Measurements from ENCODE around the gene AQP2.

Gene AQP2, protein sequence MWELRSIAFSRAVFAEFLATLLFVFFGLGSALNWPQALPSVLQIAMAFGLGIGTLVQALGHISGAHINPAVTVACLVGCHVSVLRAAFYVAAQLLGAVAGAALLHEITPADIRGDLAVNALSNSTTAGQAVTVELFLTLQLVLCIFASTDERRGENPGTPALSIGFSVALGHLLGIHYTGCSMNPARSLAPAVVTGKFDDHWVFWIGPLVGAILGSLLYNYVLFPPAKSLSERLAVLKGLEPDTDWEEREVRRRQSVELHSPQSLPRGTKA

DNA sequence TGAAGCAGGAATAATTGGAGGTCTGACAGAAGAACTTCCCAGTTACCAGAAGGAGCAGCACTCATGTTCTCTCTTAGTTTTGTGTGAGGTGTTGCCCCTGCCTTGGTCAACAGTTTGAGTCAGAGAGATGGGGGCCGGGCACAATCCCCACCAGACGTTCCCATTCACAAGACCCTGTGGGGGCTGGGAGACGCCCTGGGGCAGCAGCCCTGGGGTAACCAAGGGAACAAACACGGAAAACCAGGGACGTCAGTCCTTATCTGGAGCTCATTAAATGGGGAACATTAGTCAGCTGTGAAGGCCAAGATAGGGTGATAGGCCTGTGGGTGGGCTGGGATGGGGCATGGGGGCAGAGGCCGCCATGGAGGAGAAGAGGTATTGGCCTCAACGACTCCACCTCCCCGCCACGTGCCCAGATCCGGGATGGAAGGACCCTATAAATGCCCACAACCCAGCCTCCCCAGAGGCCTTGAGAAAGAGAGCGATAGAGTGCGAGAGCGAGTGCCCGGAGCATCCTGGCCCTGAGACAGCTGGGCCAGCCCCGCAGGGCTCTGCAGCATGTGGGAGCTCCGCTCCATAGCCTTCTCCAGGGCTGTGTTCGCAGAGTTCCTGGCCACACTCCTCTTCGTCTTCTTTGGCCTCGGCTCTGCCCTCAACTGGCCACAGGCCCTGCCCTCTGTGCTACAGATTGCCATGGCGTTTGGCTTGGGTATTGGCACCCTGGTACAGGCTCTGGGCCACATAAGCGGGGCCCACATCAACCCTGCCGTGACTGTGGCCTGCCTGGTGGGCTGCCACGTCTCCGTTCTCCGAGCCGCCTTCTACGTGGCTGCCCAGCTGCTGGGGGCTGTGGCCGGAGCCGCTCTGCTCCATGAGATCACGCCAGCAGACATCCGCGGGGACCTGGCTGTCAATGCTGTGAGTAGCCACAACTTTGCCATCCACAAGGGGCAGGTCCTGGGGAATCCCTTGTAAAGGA is at the start of gene AQP2:
Gene AQP2 (plus strand): TSS at position 465 of the 979 bp plus-strand sequence. CDS start 94 bp downstream, at position 559.
- no peak for DNase-seq

DNA sequence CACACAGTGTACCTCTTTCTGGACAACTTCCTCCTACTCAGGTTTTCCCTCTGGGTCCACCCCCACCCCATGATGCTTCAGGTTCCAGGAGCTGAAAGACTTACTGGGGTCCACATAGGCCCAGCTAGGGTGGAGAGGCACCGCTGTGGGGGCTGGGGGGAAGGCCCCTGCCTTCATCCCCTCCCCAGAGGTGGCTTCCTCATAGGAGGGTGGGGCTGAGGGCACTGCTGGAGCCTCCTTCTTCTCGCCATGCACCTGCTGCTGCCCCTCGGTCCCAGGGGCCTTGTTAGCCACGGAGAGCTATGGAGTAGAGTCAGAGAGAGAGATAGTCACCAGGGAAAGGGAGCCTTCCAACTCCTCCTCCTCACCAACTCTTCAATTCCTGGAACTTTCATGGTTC is 49.5 kb upstream of the AQP2 start:
- no peak for DNase-seq

- no peak for DNase-seq
Observed at GRCh38 chr12:49901986-49902385, 48.6 kb upstream of the AQP2 start.

DNA sequence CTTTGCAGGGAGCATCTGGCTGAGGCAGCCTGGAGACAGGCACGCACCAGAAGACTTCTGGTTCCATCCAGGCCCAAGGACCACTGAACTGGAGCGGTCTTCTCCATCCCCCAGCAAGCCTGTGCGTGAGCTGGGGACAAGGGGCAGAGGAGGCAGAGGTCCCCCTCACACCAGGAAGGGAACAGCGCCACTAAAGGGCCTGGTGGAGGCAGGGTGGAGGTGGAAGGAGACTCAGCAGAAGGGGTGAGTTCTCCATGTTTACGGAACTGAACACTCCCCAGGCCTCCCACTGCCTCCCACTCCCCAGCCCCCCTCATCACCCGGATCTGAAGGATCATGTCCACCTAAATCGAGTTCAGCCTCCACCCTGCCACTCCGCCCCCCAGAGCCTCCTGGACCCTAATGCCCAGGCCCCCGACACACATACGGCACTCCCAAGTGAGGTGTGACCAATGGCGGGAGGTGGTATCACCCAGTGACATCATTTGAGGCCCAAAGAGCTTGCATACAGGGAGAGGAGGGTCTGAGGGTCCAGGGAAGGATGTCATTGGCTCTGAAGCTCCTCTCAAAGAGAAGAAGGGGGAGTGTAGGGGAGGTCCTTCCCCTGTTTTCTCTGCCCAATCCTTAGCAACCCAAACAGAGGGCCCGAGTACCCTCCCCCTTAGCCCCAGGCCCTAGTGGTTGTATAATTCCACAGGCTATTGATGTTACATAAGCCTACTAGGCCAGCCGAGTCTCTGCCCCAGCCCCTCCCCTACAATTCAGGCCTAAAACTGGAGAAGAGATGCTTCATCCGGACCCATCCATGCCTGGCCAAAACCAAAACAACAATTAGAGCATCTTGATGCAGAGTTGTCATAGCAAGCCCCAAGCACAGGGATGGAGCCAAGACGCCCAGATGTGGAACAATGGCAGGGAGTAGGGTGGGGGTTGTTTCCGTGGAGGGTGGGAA is 47.9 kb upstream of the AQP2 start:
- DNase-seq, result no peak

DNA sequence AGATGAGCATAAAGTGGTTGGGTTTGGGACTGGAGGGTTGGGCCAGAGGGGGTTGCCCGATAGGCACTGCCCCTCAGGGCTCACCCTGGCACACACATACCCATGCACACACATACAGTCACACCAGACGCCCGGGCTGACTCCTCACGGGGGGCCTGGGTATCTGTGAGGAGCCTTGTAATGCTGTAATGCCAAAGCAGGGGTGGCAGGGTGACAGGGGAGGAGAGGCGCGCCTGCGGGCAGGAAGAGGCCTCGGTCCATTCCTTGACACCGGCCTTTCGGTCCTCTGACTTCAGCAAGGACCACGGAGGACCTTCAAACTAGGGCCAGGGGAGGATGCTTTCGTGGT is 47.2 kb upstream of the AQP2 start:
- DNase-seq, result no peak

- DNase-seq, result no peak
Observed at GRCh38 chr12:49903700-49904423, 46.7 kb upstream of the AQP2 start, which contains the start of gene FAIM2. Gene FAIM2 (minus strand): TSS chr12:49903900. CDS start chr12:49903792, 108 bp downstream.

DNA sequence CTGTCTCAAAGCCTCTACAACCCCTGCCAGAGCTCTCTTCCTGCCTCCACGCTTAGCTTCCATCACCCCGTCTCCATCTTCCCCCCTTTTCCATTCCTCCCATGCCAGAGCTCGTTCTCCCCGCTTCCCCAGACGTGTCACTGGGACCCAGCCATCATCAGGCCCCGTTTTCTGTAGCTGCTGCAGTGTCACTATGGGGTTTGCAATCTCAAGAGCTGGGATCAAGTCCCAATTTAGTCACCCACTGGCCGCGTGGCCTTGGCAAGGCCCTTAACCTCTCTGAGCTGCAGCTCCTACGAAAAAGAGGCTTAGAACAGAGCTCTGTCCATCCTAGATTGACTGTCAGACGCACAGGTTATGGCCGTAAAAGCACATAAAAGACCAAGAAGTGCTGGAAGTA is 45.9 kb upstream of the AQP2 start:
- no peak for DNase-seq

DNA sequence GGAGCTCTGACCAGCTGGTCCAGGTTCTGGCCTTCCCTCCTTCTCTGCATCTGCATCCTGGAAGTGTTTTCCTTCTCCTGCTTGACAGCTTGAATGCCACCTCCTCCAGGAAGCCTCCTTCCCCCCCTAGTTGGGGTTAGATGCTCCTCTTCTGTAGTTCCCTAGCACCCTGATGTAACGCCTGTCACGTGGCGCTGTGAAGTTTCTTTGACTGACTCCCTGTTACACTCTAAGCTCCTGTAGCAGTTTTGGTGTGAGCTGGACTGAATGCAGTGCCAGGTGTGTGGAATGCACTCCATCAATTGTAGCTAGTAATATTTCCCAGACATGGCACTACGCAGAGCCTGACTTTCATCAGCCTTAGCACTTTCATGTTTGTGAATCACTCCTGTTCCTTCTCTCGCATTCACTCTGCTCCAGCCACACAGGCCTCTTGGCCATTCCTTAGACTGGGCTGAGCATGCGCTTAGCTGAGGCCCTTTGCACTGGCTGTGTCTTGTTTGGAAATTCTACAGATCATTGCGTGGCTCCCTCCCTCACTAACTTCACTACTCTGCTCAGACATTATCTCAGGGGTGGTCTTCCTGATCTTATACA is 44.7 kb upstream of the AQP2 start:
- DNase-seq, result no peak

GRCh38 chr12:49907352-49907751 is 43.2 kb upstream of the AQP2 start:
- DNase-seq, result no peak

- DNase-seq, result no peak
Observed at GRCh38 chr12:49909356-49909755, 41.2 kb upstream of the AQP2 start.

- peak; percentile 40 for DNase-seq
Observed at GRCh38 chr12:49909826-49910225, 40.7 kb upstream of the AQP2 start.

DNA sequence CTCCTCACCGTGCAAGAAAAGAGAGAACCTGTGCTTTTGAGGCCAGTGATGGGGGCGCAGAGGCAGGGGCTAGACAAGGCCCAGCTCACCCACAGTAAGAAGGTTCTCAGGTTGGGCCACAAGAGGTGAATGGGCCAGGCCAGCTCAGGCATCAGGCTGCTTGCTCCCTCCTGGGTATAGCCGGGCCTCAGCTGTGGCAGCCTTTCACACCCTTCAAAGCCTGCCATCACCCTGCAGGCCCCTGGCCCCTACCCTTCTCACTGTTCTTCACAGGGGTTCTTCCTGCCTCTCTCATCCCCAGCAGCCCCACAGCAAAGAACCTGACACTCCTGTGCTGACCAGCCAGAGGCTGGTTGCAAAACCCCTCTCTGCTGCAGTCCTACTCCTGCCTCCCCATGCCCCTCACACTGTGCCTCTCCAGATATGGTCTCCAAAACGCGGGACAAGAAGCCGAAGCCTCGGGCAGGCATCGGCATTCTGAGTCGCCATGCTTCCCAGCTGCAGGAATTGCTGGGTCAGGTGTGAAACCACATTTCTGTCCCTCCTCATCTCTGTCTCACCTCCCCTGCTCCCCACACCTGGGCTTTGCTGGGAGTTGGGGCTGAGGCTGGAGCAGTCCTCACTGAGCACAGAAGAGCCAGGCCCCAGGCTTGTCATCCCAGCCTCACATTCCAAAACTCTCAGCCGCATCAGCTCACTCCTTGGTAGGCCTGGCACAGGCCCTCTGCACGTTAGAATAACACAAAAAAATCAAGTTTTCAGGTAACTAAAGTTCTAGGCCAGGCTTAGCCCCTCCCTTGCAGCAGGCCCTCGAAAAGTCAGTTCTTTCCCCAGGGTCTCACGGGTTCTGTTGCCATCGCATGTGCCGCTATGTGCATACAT is 40.0 kb upstream of the AQP2 start:
- no peak for DNase-seq

GRCh38 chr12:49911213-49911605 is 39.3 kb upstream of the AQP2 start:
- DNase-seq, result no peak

- DNase-seq, result no peak
Observed at GRCh38 chr12:49912345-49913255, 37.9 kb upstream of the AQP2 start.

- no peak for DNase-seq
Observed at GRCh38 chr12:49916129-49916919, 34.2 kb upstream of the AQP2 start.

GRCh38 chr12:49917166-49917787 is 33.3 kb upstream of the AQP2 start:
- no peak for DNase-seq

- DNase-seq, result no peak
Observed at GRCh38 chr12:49917788-49918173, 32.8 kb upstream of the AQP2 start.

GRCh38 chr12:49920241-49920914 is 30.2 kb upstream of the AQP2 start:
- peak; percentile 73 for DNase-seq
